Activated gamma-delta T cell treated with anti-CD3 and anti-CD28 coated beads, Interleukin-2, amount 50 U/mL, for 16 hours (primary cell): ENCODE data around the gene HAPLN2.
"Not testable (repeated sequence)": the region's sequence is repeated elsewhere in the genome, so short reads cannot be mapped to it uniquely, and the experiment has no call there.

Experiments used
- DNase-seq: peaks from one replicate; pipeline ENCODE4 v3.0.0-alpha.2; 2020; ENCODE audit warnings: low read depth

HAPLN2 gene

GRCh38 chr1:156618853-156619581, at the start of gene HAPLN2:
TSS of gene HAPLN2 (plus strand) at chr1:156619415. CDS start at chr1:156623491, 4,076 bp downstream.
- no peak for DNase-seq

- no peak for DNase-seq
Measured at GRCh38 chr1:156571261-156571852, 47.9 kb upstream of the HAPLN2 start.

- peak; percentile 41 for DNase-seq
Measured at GRCh38 chr1:156571919-156572662, 47.1 kb upstream of the HAPLN2 start, which contains the start of gene IQGAP3. TSS of gene IQGAP3 (minus strand) at chr1:156572565. CDS start at chr1:156572529, 36 bp downstream.

GRCh38 chr1:156572663-156573018, 46.6 kb upstream of the HAPLN2 start:
- no peak for DNase-seq

GRCh38 chr1:156574039-156574633, 45.1 kb upstream of the HAPLN2 start:
- no peak for DNase-seq

- no peak for DNase-seq
Measured at GRCh38 chr1:156577550-156577949, 41.7 kb upstream of the HAPLN2 start.

GRCh38 chr1:156578055-156578454, 41.2 kb upstream of the HAPLN2 start:
- DNase-seq: no peak

- DNase-seq: no peak
Measured at GRCh38 chr1:156579472-156579871, 39.7 kb upstream of the HAPLN2 start, which contains the start of gene TTC24. TSS of gene TTC24 (plus strand) at chr1:156579723. CDS start at chr1:156581365, 1,642 bp downstream.

GRCh38 chr1:156581661-156582387, 37.4 kb upstream of the HAPLN2 start:
- DNase-seq: peak; percentile 39

- no peak for DNase-seq
Measured at GRCh38 chr1:156582388-156583017, 36.7 kb upstream of the HAPLN2 start.

GRCh38 chr1:156583821-156584622, 35.2 kb upstream of the HAPLN2 start:
- DNase-seq: peak; percentile 69

- DNase-seq: no peak
Measured at GRCh38 chr1:156584813-156585212, 34.4 kb upstream of the HAPLN2 start.

- DNase-seq: no peak
Measured at GRCh38 chr1:156586323-156586722, 32.9 kb upstream of the HAPLN2 start.

- DNase-seq: no peak
Measured at GRCh38 chr1:156586892-156587477, 32.2 kb upstream of the HAPLN2 start.

GRCh38 chr1:156587927-156588326, 31.3 kb upstream of the HAPLN2 start:
- not testable (repeated sequence) for DNase-seq

- DNase-seq: no peak
Measured at GRCh38 chr1:156589546-156589945, 29.7 kb upstream of the HAPLN2 start.

GRCh38 chr1:156590326-156591180, 28.7 kb upstream of the HAPLN2 start:
- DNase-seq: no peak

- no peak for DNase-seq
Measured at GRCh38 chr1:156591181-156591431, 28.1 kb upstream of the HAPLN2 start.

- peak; percentile 44 for DNase-seq
Measured at GRCh38 chr1:156591432-156592157, 27.6 kb upstream of the HAPLN2 start, which contains the start of gene NAXE. TSS of gene NAXE (plus strand) at chr1:156591776. CDS start at chr1:156591805, 29 bp downstream.
